Vagina (tissue), 2 donors: Measurements from ENCODE around the gene NIPAL4. TPM values are rescaled to one million over a fixed set of nuclear protein-coding genes. Genes with fewer than 3 reads are reported as not detected.

Source experiments
- DNase-seq, 2 donors: peaks; one replicate each; pipeline ENCODE4 v3.0.0-alpha.2; 2017; ENCODE audit errors: extremely low spot score in 2 of 2
- H3K27ac ChIP-seq: fragments of 200-600 bp; sonication (generic); one replicate; pipeline ENCODE4 v1.5.1; 2019
- H3K27me3 ChIP-seq: fragments of 200-600 bp; sonication (generic); one replicate; pipeline ENCODE4 v1.5.1; 2019
- H3K36me3 ChIP-seq, 2 donors: fragments of 200-600 bp; sonication (generic); one replicate each; pipeline ENCODE4 v1.5.1; 2017 to 2019
- H3K4me1 ChIP-seq: fragments of 200-600 bp; sonication (generic); one replicate; pipeline ENCODE4 v1.5.1; 2019
- H3K4me3 ChIP-seq, 2 donors: fragments of 200-600 bp; sonication (generic); 1 replicate in 1 of 2; 2 replicates in 1 of 2; pipeline ENCODE4 v1.5.1; 2016 to 2019
- H3K9me3 ChIP-seq: fragments of 200-600 bp; sonication (generic); one replicate; pipeline ENCODE4 v1.5.1; 2019
- POLR2A ChIP-seq, 2 donors: fragments of 450-650 bp; IDR thresholded peaks; one replicate each; pipeline ENCODE4 v1.6.1; 2017; ENCODE audit warnings: antibody characterized with exemption in 2 of 2, mild to moderate bottlenecking in 2 of 2, moderate library complexity in 2 of 2
- POLR2AphosphoS5 ChIP-seq, 2 donors: sonication (generic); formaldehyde crosslinking; IDR thresholded peaks; one replicate each; pipeline ENCODE4 v1.9.0; 2017; ENCODE audit warnings: antibody characterized with exemption in 2 of 2, mild to moderate bottlenecking in 2 of 2, low read depth in 1 of 2; ENCODE audit not compliant: insufficient read depth in 1 of 2
- intact Hi-C: fragments of 100-400 bp; cut with DNase I; formaldehyde crosslinking; loops from one replicate; pipeline ENCODE4 v1.15.1; 2023
- total RNA-seq: library from RNA; depleted of rRNA; stranded (reverse); fragments of >200 nt; gene quantifications from one replicate; pipeline ENCODE4 v1.2.3, GENCODE V29; 2016
- TF ChIP-seq, protein P1 (sequence below), 3 experiments: fragments of 450-650 bp in 2 of 3; fragments of 200-600 bp in 1 of 3; sonication (generic) in 1 of 3; IDR thresholded peaks; one replicate each; pipeline ENCODE4 v1.5.1; 2017 to 2019; ENCODE audit warnings: antibody characterized with exemption in 3 of 3, mild to moderate bottlenecking in 2 of 3, moderate library complexity in 2 of 3

NIPAL4 gene
- total RNA-seq, 1 donor from 2014 or later = 12.0 TPM

DNA sequence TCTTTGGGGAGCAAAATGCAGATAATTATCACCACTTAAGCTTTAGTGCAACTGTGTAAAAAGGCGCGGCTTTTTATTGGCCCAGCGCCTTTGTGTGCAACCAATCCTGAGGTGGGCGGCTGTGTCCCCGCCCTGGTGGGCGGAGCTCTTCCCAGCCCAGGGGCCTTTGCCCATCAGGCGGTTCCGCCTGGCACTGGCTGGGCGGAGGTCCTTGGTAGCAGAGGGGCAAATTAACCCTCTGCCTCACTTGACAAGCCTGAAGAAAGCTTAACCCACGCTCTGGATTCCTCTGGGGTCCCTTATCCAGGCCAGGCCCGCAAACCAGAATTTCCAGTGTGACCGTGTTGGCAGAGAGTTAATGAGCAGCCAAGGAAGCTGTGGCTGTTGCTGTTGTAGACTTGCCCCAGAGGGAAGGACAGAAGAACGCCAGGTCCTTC lies 12.8 kb upstream of the NIPAL4 start:
- Histone ChIP-seq H3K36me3 (no peaks in the 10 kb centered on the region), H3K27me3 (no peaks in the 10 kb centered on the region), H3K4me1 (peaks cover 13% of the 10 kb centered on the region), H3K9me3 (no peaks in the 10 kb centered on the region), H3K4me3 (no peak overlapping the region), H3K27ac (no peak overlapping the region)
- intact Hi-C loops = no loop called here
- no peak for DNase-seq
- TF ChIP-seq, protein P1, sequence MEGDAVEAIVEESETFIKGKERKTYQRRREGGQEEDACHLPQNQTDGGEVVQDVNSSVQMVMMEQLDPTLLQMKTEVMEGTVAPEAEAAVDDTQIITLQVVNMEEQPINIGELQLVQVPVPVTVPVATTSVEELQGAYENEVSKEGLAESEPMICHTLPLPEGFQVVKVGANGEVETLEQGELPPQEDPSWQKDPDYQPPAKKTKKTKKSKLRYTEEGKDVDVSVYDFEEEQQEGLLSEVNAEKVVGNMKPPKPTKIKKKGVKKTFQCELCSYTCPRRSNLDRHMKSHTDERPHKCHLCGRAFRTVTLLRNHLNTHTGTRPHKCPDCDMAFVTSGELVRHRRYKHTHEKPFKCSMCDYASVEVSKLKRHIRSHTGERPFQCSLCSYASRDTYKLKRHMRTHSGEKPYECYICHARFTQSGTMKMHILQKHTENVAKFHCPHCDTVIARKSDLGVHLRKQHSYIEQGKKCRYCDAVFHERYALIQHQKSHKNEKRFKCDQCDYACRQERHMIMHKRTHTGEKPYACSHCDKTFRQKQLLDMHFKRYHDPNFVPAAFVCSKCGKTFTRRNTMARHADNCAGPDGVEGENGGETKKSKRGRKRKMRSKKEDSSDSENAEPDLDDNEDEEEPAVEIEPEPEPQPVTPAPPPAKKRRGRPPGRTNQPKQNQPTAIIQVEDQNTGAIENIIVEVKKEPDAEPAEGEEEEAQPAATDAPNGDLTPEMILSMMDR (IDR thresholded peaks at IDR 0.05) = no peak
- TF ChIP-seq POLR2A (IDR thresholded peaks at IDR 0.05) = no peak
- TF ChIP-seq POLR2AphosphoS5 (IDR thresholded peaks at IDR 0.05; ENCODE audit: insufficient read depth in 1 of 2, low read depth in 1 of 2) = no peak

DNA sequence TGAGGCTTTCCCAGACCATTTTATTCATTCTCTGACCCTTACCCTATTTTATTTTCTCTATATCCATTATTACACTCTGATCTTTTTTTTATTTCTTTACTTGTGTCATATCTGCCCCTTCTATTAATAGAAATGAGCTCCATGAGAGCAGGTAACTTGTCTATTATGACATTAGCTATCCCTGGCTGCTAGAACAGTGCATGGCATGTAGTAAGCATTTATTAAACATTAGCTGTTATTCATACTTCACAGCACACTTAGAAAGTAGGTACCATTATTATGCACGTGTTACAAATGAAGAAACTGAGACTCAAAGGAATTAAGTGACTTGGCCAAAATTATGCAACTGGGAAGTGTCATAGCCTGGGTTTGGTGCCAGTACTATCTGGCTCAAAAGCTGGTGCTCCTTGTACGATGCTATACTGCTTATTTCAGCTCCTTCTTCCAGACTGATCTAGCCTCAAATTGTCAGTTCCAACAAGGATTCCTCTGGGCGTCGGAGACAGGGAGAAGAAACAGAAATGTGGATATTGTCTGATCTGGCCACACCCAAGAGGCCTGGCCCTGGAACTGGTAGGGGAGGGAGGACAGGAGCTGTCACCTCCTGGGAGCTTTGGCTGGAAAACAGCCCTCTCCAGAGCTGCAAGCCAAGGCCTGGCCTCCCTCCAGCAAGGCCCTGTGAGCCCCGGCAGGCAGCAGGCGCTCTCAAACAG lies 10.8 kb upstream of the NIPAL4 start:
- intact Hi-C loops = no loop called here
- H3K9me3 ChIP-seq = no peaks in the 10 kb centered on the region
- peak in 1 of 2 donors; percentile 91 for DNase-seq
- H3K27ac ChIP-seq = peak overlapping the region; percentile 60
- no peak overlapping the region for H3K4me3 ChIP-seq
- peak; percentile 54 to 55 for TF ChIP-seq POLR2AphosphoS5 (IDR thresholded peaks at IDR 0.05; ENCODE audit: insufficient read depth in 1 of 2, low read depth in 1 of 2)
- TF ChIP-seq, protein P1 (IDR thresholded peaks at IDR 0.05) = no peak
- H3K4me1 ChIP-seq = peaks cover 13% of the 10 kb centered on the region
- no peaks in the 10 kb centered on the region for H3K36me3 ChIP-seq
- no peaks in the 10 kb centered on the region for H3K27me3 ChIP-seq

DNA sequence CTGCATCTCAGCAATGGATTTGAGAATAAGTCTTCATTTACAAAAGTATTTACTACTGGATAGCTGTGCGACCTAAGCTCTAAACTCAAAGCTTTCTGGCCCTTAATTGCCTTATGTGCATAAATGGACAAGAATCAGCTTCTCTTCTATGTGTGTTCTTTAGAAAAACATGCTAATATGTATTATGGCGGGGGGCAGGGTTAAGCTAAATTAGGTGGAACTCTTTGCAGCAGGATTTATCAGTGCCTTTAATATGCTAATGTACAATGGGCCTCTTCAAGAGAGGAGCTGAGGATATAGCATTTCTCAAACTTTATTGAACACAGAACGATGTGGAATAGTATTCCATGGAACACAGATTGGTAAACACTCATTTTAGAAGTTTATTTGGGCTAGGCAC lies 10.0 kb upstream of the NIPAL4 start:
- Histone ChIP-seq H3K27ac (no peak overlapping the region), H3K4me3 (no peak overlapping the region), H3K9me3 (no peaks in the 10 kb centered on the region), H3K36me3 (no peaks in the 10 kb centered on the region), H3K4me1 (peaks cover 13% of the 10 kb centered on the region), H3K27me3 (no peaks in the 10 kb centered on the region)
- DNase-seq = no peak
- TF ChIP-seq POLR2AphosphoS5 (IDR thresholded peaks at IDR 0.05; ENCODE audit: insufficient read depth in 1 of 2, low read depth in 1 of 2) (no peak), POLR2A (IDR thresholded peaks at IDR 0.05) (no peak)
- TF ChIP-seq, protein P1 (IDR thresholded peaks at IDR 0.05) = no peak
- intact Hi-C loops = no loop called here

DNA sequence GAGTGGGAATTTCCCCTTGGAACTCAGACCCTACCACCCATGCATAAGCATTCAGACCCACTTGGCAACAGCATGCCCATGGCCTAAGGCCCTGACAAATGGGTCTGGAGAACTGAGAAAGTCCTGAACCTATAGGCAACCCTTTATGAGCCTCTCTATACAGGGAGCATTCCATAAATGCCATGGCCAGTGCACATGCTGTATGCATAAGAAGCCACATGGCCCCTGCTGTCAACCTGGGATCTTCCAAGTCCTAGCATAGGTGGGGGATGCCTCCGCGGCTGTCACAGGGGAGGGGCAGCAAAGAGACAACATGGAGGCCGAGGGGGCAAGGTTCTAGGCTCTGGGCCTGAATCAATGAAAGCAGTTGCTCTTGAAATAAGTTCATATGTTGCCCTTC lies 8.2 kb upstream of the NIPAL4 start:
- TF ChIP-seq POLR2AphosphoS5 (IDR thresholded peaks at IDR 0.05; ENCODE audit: insufficient read depth in 1 of 2, low read depth in 1 of 2) (no peak), POLR2A (IDR thresholded peaks at IDR 0.05) (no peak)
- TF ChIP-seq, protein P1 (IDR thresholded peaks at IDR 0.05) = no peak
- DNase-seq = no peak
- Histone ChIP-seq H3K4me3 (no peak overlapping the region), H3K27ac (no peak overlapping the region), H3K36me3 (no peaks in the 10 kb centered on the region), H3K27me3 (no peaks in the 10 kb centered on the region), H3K9me3 (no peaks in the 10 kb centered on the region), H3K4me1 (peaks cover 13% of the 10 kb centered on the region)
- intact Hi-C loops = no loop called here

DNA sequence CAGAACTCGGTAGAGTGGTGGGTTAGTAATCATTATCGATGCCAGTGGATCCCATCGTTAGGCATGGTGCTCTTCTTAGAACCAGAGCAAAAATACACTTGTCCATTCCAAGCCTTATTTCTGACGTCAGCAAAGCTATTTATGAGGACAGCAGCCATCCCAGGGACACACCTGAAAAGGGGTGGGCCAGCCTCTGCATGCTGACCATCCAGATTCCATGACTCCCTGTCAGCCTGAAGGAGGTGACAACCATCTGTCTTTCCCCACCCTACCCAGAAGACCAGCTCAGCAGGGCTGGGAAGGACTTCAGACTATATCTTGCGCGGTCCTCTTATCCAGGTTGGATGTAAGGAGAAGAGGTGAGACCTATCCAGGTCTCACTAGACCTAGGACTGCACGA lies 5.7 kb upstream of the NIPAL4 start:
- no peaks in the 10 kb centered on the region for H3K36me3 ChIP-seq
- DNase-seq = peak in 1 of 2 donors; percentile 64
- no peak overlapping the region for H3K4me3 ChIP-seq
- H3K4me1 ChIP-seq = peaks cover 8% of the 10 kb centered on the region
- H3K27ac ChIP-seq = no peak overlapping the region
- no peaks in the 10 kb centered on the region for H3K27me3 ChIP-seq
- no peaks in the 10 kb centered on the region for H3K9me3 ChIP-seq
- intact Hi-C loops = no loop called here
- TF ChIP-seq POLR2A (IDR thresholded peaks at IDR 0.05) = no peak
- TF ChIP-seq, protein P1 (IDR thresholded peaks at IDR 0.05) = no peak
- TF ChIP-seq POLR2AphosphoS5 (IDR thresholded peaks at IDR 0.05; ENCODE audit: insufficient read depth in 1 of 2, low read depth in 1 of 2) = no peak
